ENCODE measurements around the gene RAB41. TPM values are rescaled to one million over a fixed set of nuclear protein-coding genes. Genes with fewer than 3 reads are reported as not detected.
"Not testable (repeated sequence)": the region's sequence is repeated elsewhere in the genome, so short reads cannot be mapped to it uniquely, and the experiment has no call there.

RAB41 gene
- total RNA-seq, 2 experiments from 2014 or later = not detected

- H3K27ac ChIP-seq (ENCODE audit: low read depth, low read length, poor library complexity, severe bottlenecking) = no peak overlapping the region
- intact Hi-C loops (cut with micrococcal nuclease; ENCODE audit: unreplicated experiment) = no loop called here
- no peak for DNase-seq (ENCODE audit: low spot score)
- no peak overlapping the region for H3K4me2 ChIP-seq (ENCODE audit: low read length)
- H3K9me3 ChIP-seq (ENCODE audit: low read length) = no peaks in the 10 kb centered on the region
- no peaks in the 10 kb centered on the region for H3K79me2 ChIP-seq (ENCODE audit: insufficient read depth, low read depth, low read length)
- no TSS peak for BruUV-seq (replicated peaks)
- H2AFZ ChIP-seq (ENCODE audit: low read length) = no peak overlapping the region
- H4K20me1 ChIP-seq (ENCODE audit: insufficient read depth, low read length) = no peaks in the 10 kb centered on the region
- H3K4me1 ChIP-seq (ENCODE audit: insufficient read depth, low read length, poor library complexity, severe bottlenecking) = no peaks in the 10 kb centered on the region
- no peak overlapping the region for H3K4me3 ChIP-seq (ENCODE audit: low read depth, low read length, poor library complexity, severe bottlenecking)
- no peaks in the 10 kb centered on the region for H3K9me2 ChIP-seq (ENCODE audit: insufficient read depth, low read length)
- CTCF ChIA-PET (ENCODE audit: unreplicated experiment) = no interaction called here
- TF ChIP-seq CTCF (conservative IDR thresholded peaks at IDR 0.05; ENCODE audit: low read length) (no peak), EZH2phosphoT487 (IDR thresholded peaks at IDR 0.05; ENCODE audit: borderline replicate concordance, low read depth, low read length) (no peak)
- POLR2A ChIA-PET = no interaction called here
- H3K36me3 ChIP-seq (ENCODE audit: insufficient read depth, low read length) = peaks cover 37% of the 10 kb centered on the region
Measured at GRCh38 chrX:70322784-70323183, 40.8 kb downstream of the RAB41 start.

- H2AFZ ChIP-seq (ENCODE audit: low read length); H3K4me3 ChIP-seq (ENCODE audit: low read depth, low read length, poor library complexity, severe bottlenecking); DNase-seq (ENCODE audit: low spot score); H3K27ac ChIP-seq (ENCODE audit: low read depth, low read length, poor library complexity, severe bottlenecking); H3K4me1 ChIP-seq (ENCODE audit: insufficient read depth, low read length, poor library complexity, severe bottlenecking); H3K9me3 ChIP-seq (ENCODE audit: low read length); BruUV-seq (replicated peaks); H3K4me2 ChIP-seq (ENCODE audit: low read length); H3K79me2 ChIP-seq (ENCODE audit: insufficient read depth, low read depth, low read length); H4K20me1 ChIP-seq (ENCODE audit: insufficient read depth, low read length); H3K9me2 ChIP-seq (ENCODE audit: insufficient read depth, low read length); intact Hi-C loops (cut with micrococcal nuclease; ENCODE audit: unreplicated experiment); POLR2A ChIA-PET; CTCF ChIA-PET (ENCODE audit: unreplicated experiment): not testable (repeated sequence)
- peaks cover 33% of the 10 kb centered on the region for H3K36me3 ChIP-seq (ENCODE audit: insufficient read depth, low read length)
Measured at GRCh38 chrX:70323628-70324027, 41.7 kb downstream of the RAB41 start.

- Histone ChIP-seq H3K9me2 (ENCODE audit: insufficient read depth, low read length) (no peaks in the 10 kb centered on the region), H3K9me3 (ENCODE audit: low read length) (no peaks in the 10 kb centered on the region), H2AFZ (ENCODE audit: low read length) (no peak overlapping the region), H3K36me3 (ENCODE audit: insufficient read depth, low read length) (peaks cover 31% of the 10 kb centered on the region), H3K4me2 (ENCODE audit: low read length) (no peak overlapping the region), H3K4me1 (ENCODE audit: insufficient read depth, low read length, poor library complexity, severe bottlenecking) (no peaks in the 10 kb centered on the region), H3K79me2 (ENCODE audit: insufficient read depth, low read depth, low read length) (no peaks in the 10 kb centered on the region), H3K4me3 (ENCODE audit: low read depth, low read length, poor library complexity, severe bottlenecking) (no peak overlapping the region), H4K20me1 (ENCODE audit: insufficient read depth, low read length) (no peaks in the 10 kb centered on the region), H3K27ac (ENCODE audit: low read depth, low read length, poor library complexity, severe bottlenecking) (no peak overlapping the region)
- BruUV-seq (replicated peaks) = no TSS peak
- POLR2A ChIA-PET = no interaction called here
- CTCF ChIA-PET (ENCODE audit: unreplicated experiment) = no interaction called here
- DNase-seq (ENCODE audit: low spot score) = no peak
- TF ChIP-seq EZH2phosphoT487 (IDR thresholded peaks at IDR 0.05; ENCODE audit: borderline replicate concordance, low read depth, low read length) = no peak
- TF ChIP-seq CTCF (conservative IDR thresholded peaks at IDR 0.05; ENCODE audit: low read length) = no peak
- intact Hi-C loops (cut with micrococcal nuclease; ENCODE audit: unreplicated experiment) = no loop called here
Measured at GRCh38 chrX:70324326-70324725, 42.4 kb downstream of the RAB41 start.
